K562 (cell line): ENCODE measurements around the gene CACNA1S. TPM values are rescaled to one million over a fixed set of nuclear protein-coding genes. Genes with fewer than 3 reads are reported as not detected.

ENCODE experiments used
- CHCHD3 ChIP-seq: fragments of 250-450 bp; sonication (Bioruptor Pico); IDR thresholded peaks from 2 replicates; pipeline ENCODE4 v2.1.2; 2022; ENCODE audit warnings: mild to moderate bottlenecking
- FOS ChIP-seq: IDR thresholded peaks from 3 replicates; pipeline ENCODE4 v1.6.1; 2011; ENCODE audit not compliant: insufficient read length; ENCODE audit errors: extremely low read depth
- L3MBTL2 ChIP-seq: fragments of 450-650 bp; IDR thresholded peaks from 2 replicates; pipeline ENCODE4 v1.6.1; 2016; ENCODE audit warnings: mild to moderate bottlenecking, moderate library complexity
- NRF1 ChIP-seq, 2 experiments: fragments of 450-650 bp; IDR thresholded peaks in 1 of 2; conservative IDR thresholded peaks in 1 of 2; 2 replicates each; pipeline ENCODE4 v1.6.1; 2014; ENCODE audit warnings: mild to moderate bottlenecking in 2 of 2
- PRMT5 ChIP-seq: sonication (generic); formaldehyde crosslinking; IDR thresholded peaks from 2 replicates; pipeline ENCODE4 v1.5.0; 2020; ENCODE audit warnings: missing genetic modification reagents
- THRAP3 ChIP-seq: fragments of 450-650 bp; IDR thresholded peaks from 2 replicates; pipeline ENCODE4 v1.6.1; 2016; ENCODE audit warnings: mild to moderate bottlenecking, inconsistent platforms, borderline replicate concordance
- ZNF165 ChIP-seq: fragments of 250-450 bp; sonication (Bioruptor Pico); IDR thresholded peaks from 2 replicates; pipeline ENCODE4 v1.4.0; 2020; ENCODE audit warnings: borderline replicate concordance
- ZNF23 ChIP-seq: fragments of 250-450 bp; sonication (Bioruptor Pico); IDR thresholded peaks from 2 replicates; pipeline ENCODE4 v1.4.0; 2020; ENCODE audit warnings: mild to moderate bottlenecking
- polyA plus RNA-seq, 8 experiments: library from polyadenylated mRNA; depleted of rRNA in 4 of 8; stranded (reverse) in 5 of 8; unstranded in 3 of 8; fragments of >200 nt; fragmentation: Nextera tagmentation in 2 of 8; fragmentation: Illumina TruSeq in 1 of 8; extraction: Ambion mirVana in 2 of 8; extraction: Trizol in 1 of 8; gene quantifications; 2 replicates each; pipeline versions ENCODE4 v1.2.1 to v1.2.3, GENCODE V29; 2011 to 2014; ENCODE audit warnings: inconsistent platforms in 1 of 8, missing spikeins in 1 of 8
- total RNA-seq, 7 experiments: library from RNA; depleted of rRNA in 6 of 7; stranded (reverse); fragments of >200 nt in 6 of 7; fragmentation: Illumina TruSeq in 2 of 7; extraction: Trizol in 2 of 7; gene quantifications; 2 replicates each; pipeline versions ENCODE4 v1.2.1 to v1.2.3, GENCODE V29; 2011 to 2021; ENCODE audit warnings: low replicate concordance in 1 of 7
- TF ChIP-seq, protein P1 (sequence below): fragments of 250-450 bp; sonication (Bioruptor Pico); IDR thresholded peaks from 2 replicates; pipeline ENCODE4 v1.9.0; 2021; ENCODE audit warnings: mild to moderate bottlenecking, inconsistent platforms
- TF ChIP-seq, protein P2 (sequence below): sonication (generic); formaldehyde crosslinking; IDR thresholded peaks from 2 replicates; pipeline ENCODE4 v1.8.0; 2022; ENCODE audit warnings: mild to moderate bottlenecking, missing genetic modification reagents
- TF ChIP-seq, protein P3 (sequence below): IDR thresholded peaks from 3 replicates; pipeline ENCODE4 v1.6.1; 2011; ENCODE audit warnings: borderline replicate concordance, mild to moderate bottlenecking, moderate library complexity; ENCODE audit not compliant: insufficient read length; ENCODE audit errors: extremely low read depth

CACNA1S gene
- total and polyA plus RNA-seq, 9 of the 15 experiments (the other 6 are each of a cell fraction or from before 2014, with no cell fraction given), result not detected

DNA sequence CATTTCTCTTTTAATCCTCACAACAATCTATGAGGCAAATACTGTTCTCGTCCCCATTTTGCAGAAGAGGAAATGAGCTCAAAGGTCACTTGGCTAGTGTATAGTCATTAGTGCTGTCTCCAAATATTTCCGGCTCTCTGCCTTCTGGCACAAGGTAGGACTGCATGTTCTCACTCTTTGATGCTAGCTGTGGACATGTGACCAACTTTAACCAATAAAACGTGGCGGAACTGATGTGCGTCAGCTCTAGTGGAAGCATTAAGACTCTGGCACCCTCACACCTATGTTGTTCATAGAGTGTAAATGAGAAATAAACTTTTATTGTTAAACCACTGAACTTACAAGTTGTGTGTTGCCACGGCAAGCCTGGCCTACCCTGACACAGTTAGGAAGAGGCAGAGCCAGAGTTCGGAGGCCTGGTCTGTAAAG is 83.8 kb downstream of the CACNA1S start (continued):
- TF ChIP-seq, protein P1, sequence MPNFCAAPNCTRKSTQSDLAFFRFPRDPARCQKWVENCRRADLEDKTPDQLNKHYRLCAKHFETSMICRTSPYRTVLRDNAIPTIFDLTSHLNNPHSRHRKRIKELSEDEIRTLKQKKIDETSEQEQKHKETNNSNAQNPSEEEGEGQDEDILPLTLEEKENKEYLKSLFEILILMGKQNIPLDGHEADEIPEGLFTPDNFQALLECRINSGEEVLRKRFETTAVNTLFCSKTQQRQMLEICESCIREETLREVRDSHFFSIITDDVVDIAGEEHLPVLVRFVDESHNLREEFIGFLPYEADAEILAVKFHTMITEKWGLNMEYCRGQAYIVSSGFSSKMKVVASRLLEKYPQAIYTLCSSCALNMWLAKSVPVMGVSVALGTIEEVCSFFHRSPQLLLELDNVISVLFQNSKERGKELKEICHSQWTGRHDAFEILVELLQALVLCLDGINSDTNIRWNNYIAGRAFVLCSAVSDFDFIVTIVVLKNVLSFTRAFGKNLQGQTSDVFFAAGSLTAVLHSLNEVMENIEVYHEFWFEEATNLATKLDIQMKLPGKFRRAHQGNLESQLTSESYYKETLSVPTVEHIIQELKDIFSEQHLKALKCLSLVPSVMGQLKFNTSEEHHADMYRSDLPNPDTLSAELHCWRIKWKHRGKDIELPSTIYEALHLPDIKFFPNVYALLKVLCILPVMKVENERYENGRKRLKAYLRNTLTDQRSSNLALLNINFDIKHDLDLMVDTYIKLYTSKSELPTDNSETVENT (CRISPR knock-in tag), result no peak
- TF ChIP-seq ZNF23 (CRISPR knock-in tag) (no peak), THRAP3 (no peak), PRMT5 (CRISPR knock-in tag) (no peak), FOS (no peak), ZNF165 (no peak), L3MBTL2 (peak; percentile 44; the same call in 1 of the 2 replicates), CHCHD3 (no peak), NRF1 (conservative IDR thresholded peaks at IDR 0.05 in 1 of 2, IDR thresholded peaks at IDR 0.05 in 1 of 2) (no peak)
- TF ChIP-seq, protein P2, sequence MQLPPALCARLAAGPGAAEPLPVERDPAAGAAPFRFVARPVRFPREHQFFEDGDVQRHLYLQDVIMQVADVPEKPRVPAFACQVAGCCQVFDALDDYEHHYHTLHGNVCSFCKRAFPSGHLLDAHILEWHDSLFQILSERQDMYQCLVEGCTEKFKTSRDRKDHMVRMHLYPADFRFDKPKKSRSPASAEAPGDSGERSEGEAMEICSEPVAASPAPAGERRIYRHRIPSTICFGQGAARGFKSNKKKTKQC, result no peak
- TF ChIP-seq, protein P3, sequence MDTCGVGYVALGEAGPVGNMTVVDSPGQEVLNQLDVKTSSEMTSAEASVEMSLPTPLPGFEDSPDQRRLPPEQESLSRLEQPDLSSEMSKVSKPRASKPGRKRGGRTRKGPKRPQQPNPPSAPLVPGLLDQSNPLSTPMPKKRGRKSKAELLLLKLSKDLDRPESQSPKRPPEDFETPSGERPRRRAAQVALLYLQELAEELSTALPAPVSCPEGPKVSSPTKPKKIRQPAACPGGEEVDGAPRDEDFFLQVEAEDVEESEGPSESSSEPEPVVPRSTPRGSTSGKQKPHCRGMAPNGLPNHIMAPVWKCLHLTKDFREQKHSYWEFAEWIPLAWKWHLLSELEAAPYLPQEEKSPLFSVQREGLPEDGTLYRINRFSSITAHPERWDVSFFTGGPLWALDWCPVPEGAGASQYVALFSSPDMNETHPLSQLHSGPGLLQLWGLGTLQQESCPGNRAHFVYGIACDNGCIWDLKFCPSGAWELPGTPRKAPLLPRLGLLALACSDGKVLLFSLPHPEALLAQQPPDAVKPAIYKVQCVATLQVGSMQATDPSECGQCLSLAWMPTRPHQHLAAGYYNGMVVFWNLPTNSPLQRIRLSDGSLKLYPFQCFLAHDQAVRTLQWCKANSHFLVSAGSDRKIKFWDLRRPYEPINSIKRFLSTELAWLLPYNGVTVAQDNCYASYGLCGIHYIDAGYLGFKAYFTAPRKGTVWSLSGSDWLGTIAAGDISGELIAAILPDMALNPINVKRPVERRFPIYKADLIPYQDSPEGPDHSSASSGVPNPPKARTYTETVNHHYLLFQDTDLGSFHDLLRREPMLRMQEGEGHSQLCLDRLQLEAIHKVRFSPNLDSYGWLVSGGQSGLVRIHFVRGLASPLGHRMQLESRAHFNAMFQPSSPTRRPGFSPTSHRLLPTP, result no peak
